Measurements from ENCODE around the gene LTBP2. TPM values are rescaled to one million over a fixed set of nuclear protein-coding genes. Genes with fewer than 3 reads are reported as not detected.
"Not testable (repeated sequence)": the region's sequence is repeated elsewhere in the genome, so short reads cannot be mapped to it uniquely, and the experiment has no call there.

Gene LTBP2
- total and polyA plus RNA-seq, 2 experiments from 2014 or later: 2.0 to 5.4 TPM

DNA sequence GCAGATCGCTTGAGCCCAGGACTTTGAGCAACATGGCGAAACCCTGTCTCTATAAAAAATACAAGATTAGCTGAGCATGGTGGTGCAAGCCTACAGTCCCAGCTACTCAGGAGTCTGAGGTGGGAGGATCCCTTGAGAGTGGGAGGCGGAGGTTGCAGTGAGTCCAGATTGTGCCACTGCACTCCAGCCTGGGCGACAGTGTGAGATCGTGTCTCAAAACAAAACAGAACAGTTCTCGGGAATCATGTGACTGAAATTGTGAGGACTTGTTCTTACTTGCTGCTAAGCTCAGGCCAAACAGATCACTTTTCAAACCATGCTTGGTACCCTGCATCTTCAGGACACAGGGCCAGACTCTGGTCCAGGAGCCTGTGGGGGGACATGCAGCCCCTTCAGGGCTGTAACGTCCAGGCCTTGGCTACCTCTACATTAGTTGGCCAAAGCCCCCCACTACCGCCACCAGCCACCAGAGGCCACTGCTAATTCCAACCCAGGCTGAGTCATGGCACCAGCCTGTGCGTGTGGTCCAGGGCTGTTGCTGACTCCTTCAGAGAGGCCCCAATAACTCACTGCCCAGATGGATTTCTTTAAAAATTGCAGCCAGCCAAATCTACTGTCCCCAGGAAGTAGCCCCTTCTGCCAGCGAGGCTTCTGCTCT, 152.6 kb downstream of the LTBP2 start:
- DNase-seq (ENCODE audit: low read depth in 1 of 2, low spot score in 1 of 2): peak; percentile 47 to 72
- TF ChIP-seq, protein P1, sequence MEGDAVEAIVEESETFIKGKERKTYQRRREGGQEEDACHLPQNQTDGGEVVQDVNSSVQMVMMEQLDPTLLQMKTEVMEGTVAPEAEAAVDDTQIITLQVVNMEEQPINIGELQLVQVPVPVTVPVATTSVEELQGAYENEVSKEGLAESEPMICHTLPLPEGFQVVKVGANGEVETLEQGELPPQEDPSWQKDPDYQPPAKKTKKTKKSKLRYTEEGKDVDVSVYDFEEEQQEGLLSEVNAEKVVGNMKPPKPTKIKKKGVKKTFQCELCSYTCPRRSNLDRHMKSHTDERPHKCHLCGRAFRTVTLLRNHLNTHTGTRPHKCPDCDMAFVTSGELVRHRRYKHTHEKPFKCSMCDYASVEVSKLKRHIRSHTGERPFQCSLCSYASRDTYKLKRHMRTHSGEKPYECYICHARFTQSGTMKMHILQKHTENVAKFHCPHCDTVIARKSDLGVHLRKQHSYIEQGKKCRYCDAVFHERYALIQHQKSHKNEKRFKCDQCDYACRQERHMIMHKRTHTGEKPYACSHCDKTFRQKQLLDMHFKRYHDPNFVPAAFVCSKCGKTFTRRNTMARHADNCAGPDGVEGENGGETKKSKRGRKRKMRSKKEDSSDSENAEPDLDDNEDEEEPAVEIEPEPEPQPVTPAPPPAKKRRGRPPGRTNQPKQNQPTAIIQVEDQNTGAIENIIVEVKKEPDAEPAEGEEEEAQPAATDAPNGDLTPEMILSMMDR (IDR thresholded peaks at IDR 0.05; ENCODE audit: low read depth, low read length): peak; percentile 78
- Histone ChIP-seq H3K36me3 (no peaks in the 10 kb centered on the region), H3K27me3 (no peaks in the 10 kb centered on the region), H3K4me1 (ENCODE audit: low read depth) (peaks cover 1% of the 10 kb centered on the region), H3K9me3 (ENCODE audit: low read depth) (no peaks in the 10 kb centered on the region), H3K4me3 (no peak overlapping the region), H3K27ac (no peak overlapping the region)

DNA sequence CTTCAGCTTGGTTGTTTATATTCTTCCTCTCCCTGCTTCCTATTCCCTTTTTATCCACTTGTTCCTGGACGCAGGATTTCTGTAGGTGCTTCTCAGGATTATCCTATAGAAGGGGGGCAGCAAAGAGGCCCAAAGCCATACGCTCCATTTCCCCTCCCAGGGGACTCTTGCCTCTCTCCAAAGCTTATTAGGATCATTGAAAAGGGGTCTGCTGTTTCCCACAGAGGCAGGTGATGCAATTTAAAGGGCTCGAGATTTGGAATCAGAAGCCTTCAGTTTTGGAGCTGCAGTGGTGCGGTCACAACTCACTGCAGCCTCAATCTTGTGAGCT, 154.5 kb downstream of the LTBP2 start:
- no peak overlapping the region for H3K27ac ChIP-seq
- TF ChIP-seq, protein P1 (IDR thresholded peaks at IDR 0.05; ENCODE audit: low read depth, low read length): no peak
- no peak for DNase-seq (ENCODE audit: low read depth in 1 of 2, low spot score in 1 of 2)
- H3K4me1 ChIP-seq (ENCODE audit: low read depth): no peaks in the 10 kb centered on the region
- no peaks in the 10 kb centered on the region for H3K36me3 ChIP-seq
- no peaks in the 10 kb centered on the region for H3K27me3 ChIP-seq
- H3K9me3 ChIP-seq (ENCODE audit: low read depth): no peaks in the 10 kb centered on the region
- H3K4me3 ChIP-seq: no peak overlapping the region

DNA sequence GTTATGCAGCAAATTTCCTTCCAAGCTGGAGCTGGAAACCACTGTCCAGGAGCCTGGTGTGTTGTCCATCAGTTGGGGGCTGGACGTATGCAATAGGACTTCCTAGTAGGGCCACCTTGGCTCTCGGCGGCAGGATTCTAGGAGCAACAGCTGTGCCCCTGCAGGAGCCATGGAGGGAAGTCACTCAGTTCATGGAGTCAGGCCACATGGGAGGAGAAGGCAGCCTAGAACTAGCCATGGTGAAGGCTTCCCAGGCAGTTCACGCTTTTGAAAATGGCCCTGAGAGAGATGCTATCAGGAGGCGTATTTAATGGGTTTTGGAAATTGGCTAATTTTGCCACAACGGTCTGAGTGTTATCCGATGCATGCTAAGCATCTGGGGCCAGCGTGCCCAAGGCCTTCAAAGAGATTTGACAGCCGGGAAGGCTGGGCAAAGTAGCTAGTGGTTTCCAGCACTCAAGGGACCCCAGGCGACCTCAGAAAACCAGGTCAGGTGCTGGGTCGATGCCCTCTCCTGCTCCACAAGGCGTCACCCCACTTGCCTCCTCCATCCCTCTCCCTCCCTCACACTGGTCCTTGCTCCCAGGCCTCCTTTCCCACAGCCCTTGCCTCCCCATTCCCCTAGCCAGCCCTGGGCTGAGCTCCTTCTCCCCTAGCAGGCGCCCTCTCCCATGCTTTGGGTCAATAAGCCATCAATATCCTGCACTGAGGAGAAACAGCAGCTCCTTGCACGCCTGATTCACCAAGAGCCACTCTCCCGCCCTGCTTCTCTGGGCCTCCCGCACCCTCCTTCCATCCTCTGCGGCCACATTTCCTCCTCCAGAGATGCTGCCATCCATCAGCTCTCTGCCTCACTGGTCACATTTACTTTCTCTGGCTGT, 155.1 kb downstream of the LTBP2 start:
- no peaks in the 10 kb centered on the region for H3K36me3 ChIP-seq

DNA sequence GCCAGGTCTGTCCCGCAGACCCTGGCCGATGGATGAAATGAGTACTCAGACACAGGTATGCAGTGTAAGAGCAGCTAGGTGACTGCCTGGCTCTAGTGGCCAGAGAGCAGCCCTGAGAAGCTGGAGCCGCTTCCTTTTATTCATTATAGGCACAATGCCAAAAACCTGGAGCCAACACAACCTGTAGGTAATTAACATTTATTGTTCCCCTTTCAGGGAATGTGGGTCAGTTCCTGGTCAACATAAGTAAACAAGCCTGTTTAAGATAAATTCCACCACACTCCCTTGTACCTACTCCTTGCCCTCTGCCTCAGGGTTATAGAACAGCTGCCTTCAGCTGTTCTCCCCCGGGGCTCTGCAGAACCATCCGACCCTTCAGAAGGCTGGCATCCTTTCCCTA, 157.6 kb downstream of the LTBP2 start:
- not testable (repeated sequence) for H3K9me3 ChIP-seq (ENCODE audit: low read depth); DNase-seq (ENCODE audit: low read depth in 1 of 2, low spot score in 1 of 2); H3K4me3 ChIP-seq; H3K27ac ChIP-seq; H3K36me3 ChIP-seq; H3K27me3 ChIP-seq; H3K4me1 ChIP-seq (ENCODE audit: low read depth)

More for the DNA sequence above, 155.1 kb downstream of the LTBP2 start:
- Histone ChIP-seq H3K4me1 (ENCODE audit: low read depth) (no peaks in the 10 kb centered on the region), H3K27ac (no peak overlapping the region), H3K4me3 (no peak overlapping the region), H3K27me3 (no peaks in the 10 kb centered on the region), H3K9me3 (ENCODE audit: low read depth) (no peaks in the 10 kb centered on the region)
- TF ChIP-seq, protein P1 (IDR thresholded peaks at IDR 0.05; ENCODE audit: low read depth, low read length): no peak
- DNase-seq (ENCODE audit: low read depth in 1 of 2, low spot score in 1 of 2): no peak

Other genes starting within 250 kb of the LTBP2 start
- gene SYNDIG1L, start 186.0 kb downstream of the LTBP2 start, total RNA-seq: 0.11 and 0.39 TPM in 2 replicates
- 0.52 TPM in 1 of 2 replicates, not detected in the other for gene SYNDIG1L, start 186.0 kb downstream of the LTBP2 start, polyA plus RNA-seq
- 310 and 437 TPM in 2 replicates for gene NPC2, start 118.9 kb downstream of the LTBP2 start, total RNA-seq
- 243 and 256 TPM in 2 replicates for gene NPC2, start 118.9 kb downstream of the LTBP2 start, polyA plus RNA-seq
- gene ISCA2, start 118.5 kb downstream of the LTBP2 start, total RNA-seq: 26.5 and 39.8 TPM in 2 replicates
- 141 and 153 TPM in 2 replicates for gene ISCA2, start 118.5 kb downstream of the LTBP2 start, polyA plus RNA-seq
- 14.9 and 28.9 TPM in 2 replicates for gene AREL1, start 100.8 kb upstream of the LTBP2 start, total RNA-seq
- gene AREL1, start 100.8 kb upstream of the LTBP2 start, polyA plus RNA-seq: 12.9 and 19.2 TPM in 2 replicates
- gene FCF1, start 100.9 kb upstream of the LTBP2 start, total RNA-seq: 21.9 and 23.9 TPM in 2 replicates
- 15.9 and 18.1 TPM in 2 replicates for gene FCF1, start 100.9 kb upstream of the LTBP2 start, polyA plus RNA-seq
- gene YLPM1, start 151.1 kb upstream of the LTBP2 start, total RNA-seq: 24.5 and 50.2 TPM in 2 replicates
- 31.6 and 39.6 TPM in 2 replicates for gene YLPM1, start 151.1 kb upstream of the LTBP2 start, polyA plus RNA-seq